ENCODE measurements around the gene GRB7. TPM values are rescaled to one million over a fixed set of nuclear protein-coding genes. Genes with fewer than 3 reads are reported as not detected.
A peak's percentile ranks its signal among the peaks of the same experiment; 100 is the strongest.

Gene GRB7
- total and polyA plus RNA-seq, 9 of the 15 experiments (the other 6 are each of a cell fraction or from before 2014, with no cell fraction given) = 0.04 to 6.2 (median 2.2) TPM

- TF ChIP-seq, protein P1, sequence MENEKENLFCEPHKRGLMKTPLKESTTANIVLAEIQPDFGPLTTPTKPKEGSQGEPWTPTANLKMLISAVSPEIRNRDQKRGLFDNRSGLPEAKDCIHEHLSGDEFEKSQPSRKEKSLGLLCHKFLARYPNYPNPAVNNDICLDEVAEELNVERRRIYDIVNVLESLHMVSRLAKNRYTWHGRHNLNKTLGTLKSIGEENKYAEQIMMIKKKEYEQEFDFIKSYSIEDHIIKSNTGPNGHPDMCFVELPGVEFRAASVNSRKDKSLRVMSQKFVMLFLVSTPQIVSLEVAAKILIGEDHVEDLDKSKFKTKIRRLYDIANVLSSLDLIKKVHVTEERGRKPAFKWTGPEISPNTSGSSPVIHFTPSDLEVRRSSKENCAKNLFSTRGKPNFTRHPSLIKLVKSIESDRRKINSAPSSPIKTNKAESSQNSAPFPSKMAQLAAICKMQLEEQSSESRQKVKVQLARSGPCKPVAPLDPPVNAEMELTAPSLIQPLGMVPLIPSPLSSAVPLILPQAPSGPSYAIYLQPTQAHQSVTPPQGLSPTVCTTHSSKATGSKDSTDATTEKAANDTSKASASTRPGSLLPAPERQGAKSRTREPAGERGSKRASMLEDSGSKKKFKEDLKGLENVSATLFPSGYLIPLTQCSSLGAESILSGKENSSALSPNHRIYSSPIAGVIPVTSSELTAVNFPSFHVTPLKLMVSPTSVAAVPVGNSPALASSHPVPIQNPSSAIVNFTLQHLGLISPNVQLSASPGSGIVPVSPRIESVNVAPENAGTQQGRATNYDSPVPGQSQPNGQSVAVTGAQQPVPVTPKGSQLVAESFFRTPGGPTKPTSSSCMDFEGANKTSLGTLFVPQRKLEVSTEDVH (IDR thresholded peaks at IDR 0.05; ENCODE audit: low read depth, partially characterized antibody) = no peak
- TF ChIP-seq SIN3A (IDR thresholded peaks at IDR 0.05; ENCODE audit: borderline replicate concordance in 2 of 2, control insufficient read depth in 1 of 2, low read depth in 2 of 2, low read length in 2 of 2) (peak; percentile 53 to 55; a peak in 1 of 4 replicates), XRCC5 (IDR thresholded peaks at IDR 0.05; ENCODE audit: low read depth, low read length) (0 out of 2 replicates have a peak, but pooled peaks have one; percentile 63), ZNF76 (CRISPR knock-in tag; IDR thresholded peaks at IDR 0.05; ENCODE audit: borderline replicate concordance) (0 out of 2 replicates have a peak, but pooled peaks have one; percentile 58), PHF21A (IDR thresholded peaks at IDR 0.05; ENCODE audit: borderline replicate concordance, low read depth) (0 out of 2 replicates have a peak, but pooled peaks have one; percentile 22), BRD9 (IDR thresholded peaks at IDR 0.05; ENCODE audit: low read depth, partially characterized antibody) (peak; percentile 45), ZFX (CRISPR knock-in tag; IDR thresholded peaks at IDR 0.05) (peak; percentile 96), USF2 (CRISPR knock-in tag; IDR thresholded peaks at IDR 0.05) (0 out of 2 replicates have a peak, but pooled peaks have one; percentile 14), ELF4 (CRISPR knock-in tag; IDR thresholded peaks at IDR 0.05) (0 out of 2 replicates have a peak, but pooled peaks have one; percentile 32), MAZ (CRISPR knock-in tag; conservative IDR thresholded peaks at IDR 0.05 in 1 of 2, IDR thresholded peaks at IDR 0.05 in 1 of 2) (peak; percentile 76 to 94), SUPT5H (IDR thresholded peaks at IDR 0.05) (peak; percentile 58), FOXP1 (CRISPR knock-in tag; IDR thresholded peaks at IDR 0.05) (peak; percentile 95), CREB1 (IDR thresholded peaks at IDR 0.05) (peak; percentile 57; the same call in 1 of the 2 replicates), CREB1 (CRISPR knock-in tag; IDR thresholded peaks at IDR 0.05) (peak; percentile 51), ZBTB1 (CRISPR knock-in tag; IDR thresholded peaks at IDR 0.05; ENCODE audit: borderline replicate concordance, low read depth) (peak; percentile 53; the same call in 1 of the 2 replicates), HNRNPL (IDR thresholded peaks at IDR 0.05; ENCODE audit: low read depth, low read length) (peak; percentile 95)
- TF ChIP-seq, protein P2, sequence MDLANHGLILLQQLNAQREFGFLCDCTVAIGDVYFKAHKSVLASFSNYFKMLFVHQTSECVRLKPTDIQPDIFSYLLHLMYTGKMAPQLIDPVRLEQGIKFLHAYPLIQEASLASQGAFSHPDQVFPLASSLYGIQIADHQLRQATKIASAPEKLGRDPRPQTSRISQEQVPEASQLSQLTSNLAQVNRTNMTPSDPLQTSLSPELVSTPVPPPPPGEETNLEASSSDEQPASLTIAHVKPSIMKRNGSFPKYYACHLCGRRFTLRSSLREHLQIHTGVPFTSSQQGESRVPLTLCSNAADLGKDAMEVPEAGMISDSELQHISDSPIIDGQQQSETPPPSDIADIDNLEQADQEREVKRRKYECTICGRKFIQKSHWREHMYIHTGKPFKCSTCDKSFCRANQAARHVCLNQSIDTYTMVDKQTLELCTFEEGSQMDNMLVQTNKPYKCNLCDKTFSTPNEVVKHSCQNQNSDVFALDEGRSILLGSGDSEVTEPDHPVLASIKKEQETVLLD (IDR thresholded peaks at IDR 0.05) = 0 out of 2 replicates have a peak, but pooled peaks have one; percentile 22
- TF ChIP-seq, protein P3, sequence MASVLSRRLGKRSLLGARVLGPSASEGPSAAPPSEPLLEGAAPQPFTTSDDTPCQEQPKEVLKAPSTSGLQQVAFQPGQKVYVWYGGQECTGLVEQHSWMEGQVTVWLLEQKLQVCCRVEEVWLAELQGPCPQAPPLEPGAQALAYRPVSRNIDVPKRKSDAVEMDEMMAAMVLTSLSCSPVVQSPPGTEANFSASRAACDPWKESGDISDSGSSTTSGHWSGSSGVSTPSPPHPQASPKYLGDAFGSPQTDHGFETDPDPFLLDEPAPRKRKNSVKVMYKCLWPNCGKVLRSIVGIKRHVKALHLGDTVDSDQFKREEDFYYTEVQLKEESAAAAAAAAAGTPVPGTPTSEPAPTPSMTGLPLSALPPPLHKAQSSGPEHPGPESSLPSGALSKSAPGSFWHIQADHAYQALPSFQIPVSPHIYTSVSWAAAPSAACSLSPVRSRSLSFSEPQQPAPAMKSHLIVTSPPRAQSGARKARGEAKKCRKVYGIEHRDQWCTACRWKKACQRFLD (CRISPR knock-in tag; IDR thresholded peaks at IDR 0.05) = peak; percentile 79; the same call in 1 of the 2 replicates
Observed at GRCh38 chr17:39754161-39754957, 16.6 kb downstream of the GRB7 start (continued).

Data from K562 (cell line).